ENCODE results near the gene SHROOM3. TPM values are rescaled to one million over a fixed set of nuclear protein-coding genes. Genes with fewer than 3 reads are reported as not detected.

SHROOM3 gene
- total and polyA plus RNA-seq, 2 experiments from 2014 or later, result 11.3 to 73.5 TPM

- TF ChIP-seq NANOG (IDR thresholded peaks at IDR 0.05; ENCODE audit: borderline replicate concordance), result no peak
- no peak for TF ChIP-seq ZNF331 (CRISPR knock-in tag; IDR thresholded peaks at IDR 0.05; ENCODE audit: low read depth)
- TF ChIP-seq ZNF462 (CRISPR knock-in tag; IDR thresholded peaks at IDR 0.05), result no peak
- no peak for TF ChIP-seq CREB1 (CRISPR knock-in tag; IDR thresholded peaks at IDR 0.05; ENCODE audit: low read depth)
- no peak for TF ChIP-seq STAT1 (IDR thresholded peaks at IDR 0.05; ENCODE audit: unreplicated experiment)
- no peak for TF ChIP-seq POLR2AphosphoS5 (IDR thresholded peaks at IDR 0.05; ENCODE audit: low read depth)
- no peak for TF ChIP-seq ETS1 (IDR thresholded peaks at IDR 0.05)
- no peak for TF ChIP-seq EZH2 (IDR thresholded peaks at IDR 0.05; ENCODE audit: low read depth, unreplicated experiment)
- TF ChIP-seq JUNB (IDR thresholded peaks at IDR 0.05; ENCODE audit: unreplicated experiment), result no peak
- no peak for TF ChIP-seq ZNF114 (CRISPR knock-in tag; IDR thresholded peaks at IDR 0.05)
- TF ChIP-seq REST (IDR thresholded peaks at IDR 0.05; ENCODE audit: unreplicated experiment), result no peak
- TF ChIP-seq CTCF (conservative IDR thresholded peaks at IDR 0.05; ENCODE audit: low read depth in 2 of 2), result no peak
- TF ChIP-seq EZH2phosphoT487 (IDR thresholded peaks at IDR 0.05; ENCODE audit: unreplicated experiment), result no peak
- no peak overlapping the region for H2AFZ ChIP-seq
- H3K36me3 Mint-ChIP-seq (ENCODE audit: low read depth), result peaks cover 71% of the 10 kb centered on the region
- H3K27ac ChIP-seq (ENCODE audit: low read depth), result no peak overlapping the region
- peaks cover 36% of the 10 kb centered on the region for H3K36me3 ChIP-seq (ENCODE audit: insufficient read depth)
- H3K4me3 ChIP-seq, result no peak overlapping the region
- H3F3A ChIP-seq (replicated peaks; ENCODE audit: low read depth), result no peaks in the 10 kb centered on the region
- H3K27me3 ChIP-seq (ENCODE audit: insufficient read depth), result no peaks in the 10 kb centered on the region
- no peak overlapping the region for H3K4me2 ChIP-seq
- no peaks in the 10 kb centered on the region for H3K9me2 ChIP-seq (ENCODE audit: insufficient read depth)
- 0 out of 2 replicates have a peak, but pooled peaks cover 5% of the 10 kb centered on the region for H4K20me1 ChIP-seq (replicated peaks; ENCODE audit: insufficient read depth)
- H3K27me3 Mint-ChIP-seq (ENCODE audit: insufficient read depth, low read depth, poor library complexity), result peaks cover 11% of the 10 kb centered on the region
- H3K4me3 Mint-ChIP-seq, result no peak overlapping the region
- H3K27ac Mint-ChIP-seq, result no peak overlapping the region
- no peaks in the 10 kb centered on the region for H3K4me1 ChIP-seq (ENCODE audit: insufficient read depth)
- peaks cover 7% of the 10 kb centered on the region; the same call in 1 of the 2 replicates for H3K79me2 ChIP-seq (replicated peaks; ENCODE audit: insufficient read depth)
- H3K4me1 Mint-ChIP-seq, result peaks cover 15% of the 10 kb centered on the region
- DNase-seq (ENCODE audit: low spot score) (no peak), ATAC-seq (no peak)
- peaks cover 5% of the 10 kb centered on the region; the same call in 1 of the 3 replicates for H3K9me3 Mint-ChIP-seq
Observed at GRCh38 chr4:76751612-76752343, 316.7 kb downstream of the SHROOM3 start.

All from GM23338 (cell line).